Measurements from ENCODE around the gene NUP153.

DNA sequence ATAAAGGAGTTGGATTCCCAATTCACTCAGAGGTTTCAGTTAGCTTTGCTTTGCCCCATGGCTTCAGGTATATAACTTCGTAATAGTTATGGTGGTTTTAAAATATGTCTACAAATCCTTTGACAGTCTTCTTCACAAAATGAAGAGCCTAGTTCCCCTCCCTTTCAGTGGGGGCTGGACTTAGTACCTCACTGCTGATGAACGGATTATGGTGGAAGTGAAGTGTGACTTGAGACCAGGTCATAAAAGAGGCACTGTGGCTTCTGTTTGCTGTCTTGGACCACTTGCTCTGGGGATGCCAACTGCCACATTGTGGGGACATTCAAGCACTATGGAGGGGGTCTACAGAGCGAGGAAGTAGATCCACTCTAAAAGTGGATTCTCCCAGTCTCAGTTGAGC lies 47.5 kb upstream of the NUP153 start:
- TF ChIP-seq, protein P1, sequence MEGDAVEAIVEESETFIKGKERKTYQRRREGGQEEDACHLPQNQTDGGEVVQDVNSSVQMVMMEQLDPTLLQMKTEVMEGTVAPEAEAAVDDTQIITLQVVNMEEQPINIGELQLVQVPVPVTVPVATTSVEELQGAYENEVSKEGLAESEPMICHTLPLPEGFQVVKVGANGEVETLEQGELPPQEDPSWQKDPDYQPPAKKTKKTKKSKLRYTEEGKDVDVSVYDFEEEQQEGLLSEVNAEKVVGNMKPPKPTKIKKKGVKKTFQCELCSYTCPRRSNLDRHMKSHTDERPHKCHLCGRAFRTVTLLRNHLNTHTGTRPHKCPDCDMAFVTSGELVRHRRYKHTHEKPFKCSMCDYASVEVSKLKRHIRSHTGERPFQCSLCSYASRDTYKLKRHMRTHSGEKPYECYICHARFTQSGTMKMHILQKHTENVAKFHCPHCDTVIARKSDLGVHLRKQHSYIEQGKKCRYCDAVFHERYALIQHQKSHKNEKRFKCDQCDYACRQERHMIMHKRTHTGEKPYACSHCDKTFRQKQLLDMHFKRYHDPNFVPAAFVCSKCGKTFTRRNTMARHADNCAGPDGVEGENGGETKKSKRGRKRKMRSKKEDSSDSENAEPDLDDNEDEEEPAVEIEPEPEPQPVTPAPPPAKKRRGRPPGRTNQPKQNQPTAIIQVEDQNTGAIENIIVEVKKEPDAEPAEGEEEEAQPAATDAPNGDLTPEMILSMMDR (conservative IDR thresholded peaks at IDR 0.05), result no peak
- TF ChIP-seq ZFX (IDR thresholded peaks at IDR 0.05), result no peak

Measured in C4-2B (cell line).